Measurements from ENCODE around the gene PPL. TPM values are rescaled to one million over a fixed set of nuclear protein-coding genes. Genes with fewer than 3 reads are reported as not detected.

Gene PPL
- total and polyA plus RNA-seq, 2 of the 13 experiments (the other 11 are each of a cell fraction or from before 2014, with no cell fraction given), result 5.7 to 6.6 TPM

- Histone ChIP-seq H3K4me1 (ENCODE audit: insufficient read depth, low read length) (peaks cover 20% of the 10 kb centered on the region), H3K79me2 (ENCODE audit: insufficient read depth, low read length) (peaks cover 43% of the 10 kb centered on the region), H3K9me3 (ENCODE audit: low read length) (no peaks in the 10 kb centered on the region), H3K4me2 (ENCODE audit: low read depth, low read length) (no peak overlapping the region), H2AFZ (ENCODE audit: low read length) (no peak overlapping the region), H3K9ac (ENCODE audit: insufficient read depth, low read depth, low read length) (no peak overlapping the region), H3K36me3 (replicated peaks in 1 of 2; ENCODE audit: control insufficient read depth in 1 of 2, insufficient read depth in 2 of 2, low read length in 2 of 2) (peaks cover 32 to 67% of the 10 kb centered on the region in 2 experiments), H3K27ac (ENCODE audit: extremely low read length, insufficient read depth, low read length) (no peak overlapping the region), H4K20me1 (ENCODE audit: insufficient read depth, low read length) (no peaks in the 10 kb centered on the region; the same call in 1 of the 2 replicates), H3K27me3 (ENCODE audit: control insufficient read depth in 1 of 2, insufficient read depth in 2 of 2, low read length in 2 of 2) (no peaks in the 10 kb centered on the region), H3K4me3 (replicated peaks in 1 of 3; ENCODE audit: insufficient read depth in 1 of 3, low read depth in 2 of 3, low read length in 3 of 3) (no peak overlapping the region)
- in situ Hi-C loops (cut with HindIII; ENCODE audit: extremely low pct_ligation_motif_present, low pct_unique_long_range_greater_than_20kb), result no loop called here
- intact Hi-C loops (cut with micrococcal nuclease; ENCODE audit: unreplicated experiment), result no loop called here
- ChIA-PET POLR2A (no interaction called here), CTCF (ENCODE audit: low intra/inter-chr PET ratio, low total read pairs) (no interaction called here)
- TF ChIP-seq ZNF574 (CRISPR knock-in tag; IDR thresholded peaks at IDR 0.05) (no peak), ARNT (IDR thresholded peaks at IDR 0.05) (no peak), ZSCAN5A (CRISPR knock-in tag; IDR thresholded peaks at IDR 0.05; ENCODE audit: borderline replicate concordance) (no peak), DMTF1 (CRISPR knock-in tag; IDR thresholded peaks at IDR 0.05) (no peak), BCL3 (CRISPR knock-in tag; IDR thresholded peaks at IDR 0.05) (no peak), ZNF101 (CRISPR knock-in tag; IDR thresholded peaks at IDR 0.05; ENCODE audit: borderline replicate concordance, low read depth) (no peak), ZEB1 (IDR thresholded peaks at IDR 0.05; ENCODE audit: insufficient replicate concordance, low read depth) (no peak), SATB2 (CRISPR knock-in tag; IDR thresholded peaks at IDR 0.05) (no peak), ZNF563 (CRISPR knock-in tag; IDR thresholded peaks at IDR 0.05) (no peak), MTF1 (CRISPR knock-in tag; IDR thresholded peaks at IDR 0.05) (no peak), CSRNP2 (CRISPR knock-in tag; conservative IDR thresholded peaks at IDR 0.05; ENCODE audit: low read depth) (no peak), NAIF1 (CRISPR knock-in tag; IDR thresholded peaks at IDR 0.05; ENCODE audit: borderline replicate concordance) (no peak)
- no TSS peak for BruUV-seq (replicated peaks)
- no peak for FAIRE-seq
- WGBS (ENCODE audit: low lambda C conversion rate), result 97% methylated on average over 7 of the region's 7 CpGs
- no peak for DNase-seq (ENCODE audit: low spot score)
- ATAC-seq, result no peak
These were observed 68.4 kb downstream of the PPL start for GRCh38 chr16:4868535-4868934.

Measured in HepG2 (cell line).